ENCODE results near the gene ULK4. TPM values are rescaled to one million over a fixed set of nuclear protein-coding genes. Genes with fewer than 3 reads are reported as not detected.

Gene ULK4
- total and polyA plus RNA-seq, 2 of the 8 experiments (the other 6 are each of a cell fraction or from before 2014, with no cell fraction given) = 3.0 to 10.8 TPM

GRCh38 chr3:41482134-41482533 lies 479.8 kb downstream of the ULK4 start:
- Histone ChIP-seq H3K4ac (replicated peaks; ENCODE audit: insufficient read length, low read depth, low read length) (no peak overlapping the region), H3K27ac (ENCODE audit: low read depth, low read length) (no peak overlapping the region), H2AK5ac (ENCODE audit: low read depth, low read length) (no peak overlapping the region), H4K91ac (replicated peaks; ENCODE audit: insufficient read length, low read length) (no peak overlapping the region), H3K14ac (ENCODE audit: insufficient read length) (no peak overlapping the region), H3K79me1 (ENCODE audit: low read depth, low read length) (no peaks in the 10 kb centered on the region), H3K56ac (replicated peaks; ENCODE audit: insufficient read length, low read depth, low read length) (no peak overlapping the region), H3K23me2 (ENCODE audit: low read depth, low read length) (no peaks in the 10 kb centered on the region; the same call in 1 of the 2 replicates), H3K4me2 (ENCODE audit: insufficient read depth in 1 of 2, low read depth in 2 of 2, low read length in 2 of 2) (peak overlapping the region; percentile 36 to 43), H3K9me3 (ENCODE audit: insufficient read depth in 2 of 2, low read depth in 1 of 2, low read length in 1 of 2) (no peaks in the 10 kb centered on the region), H2BK5ac (ENCODE audit: low read depth, low read length) (no peak overlapping the region), H4K5ac (ENCODE audit: insufficient read length, low read depth, low read length) (no peak overlapping the region), H3K27me3 (replicated peaks in 1 of 4; ENCODE audit: control insufficient read depth in 3 of 4, extremely low read depth in 1 of 4, insufficient read depth in 3 of 4, low read length in 3 of 4) (no peaks in the 10 kb centered on the region), H2BK20ac (ENCODE audit: low read length) (no peak overlapping the region), H3K23ac (ENCODE audit: insufficient read length) (no peak overlapping the region), H3K9ac (replicated peaks in 1 of 4; ENCODE audit: extremely low read depth in 1 of 4, low read depth in 3 of 4, low read length in 3 of 4) (no peak overlapping the region), H2BK12ac (ENCODE audit: low read depth, low read length) (no peak overlapping the region), H3K4me3 (ENCODE audit: extremely low read depth in 1 of 4, insufficient read depth in 2 of 4, low read depth in 3 of 4, low read length in 4 of 4) (no peak overlapping the region), H2BK120ac (replicated peaks; ENCODE audit: low read depth, low read length) (peak overlapping the region; percentile 52), H3K4me1 (replicated peaks in 1 of 4; ENCODE audit: control insufficient read depth in 3 of 4, insufficient read depth in 4 of 4, low read length in 3 of 4) (peaks cover 1 to 4% (median 3%) of the 10 kb centered on the region in 4 experiments; a peak in 5 of 7 replicates), H3K36me3 (ENCODE audit: control insufficient read depth in 2 of 4, insufficient read depth in 4 of 4, low read length in 3 of 4) (no peaks in the 10 kb centered on the region), H4K20me1 (replicated peaks in 1 of 2; ENCODE audit: control insufficient read depth in 1 of 2, insufficient read depth in 2 of 2, low read length in 2 of 2) (no peaks in the 10 kb centered on the region), H2AFZ (ENCODE audit: low read length) (no peak overlapping the region), H2BK15ac (ENCODE audit: low read length) (no peak overlapping the region), H3K79me2 (ENCODE audit: control insufficient read depth in 1 of 2, insufficient read depth in 2 of 2, low read length in 2 of 2) (no peaks in the 10 kb centered on the region), H4K8ac (ENCODE audit: extremely low read depth, insufficient read depth, low read length) (no peak overlapping the region; the same call in 1 of the 2 replicates), H3K18ac (ENCODE audit: extremely low read depth, low read length) (no peak overlapping the region; the same call in 1 of the 2 replicates)
- DNase-seq (ENCODE audit: low read depth in 1 of 2, low spot score in 2 of 2) (no peak), FAIRE-seq (peak; percentile 91)
- ChIA-PET POLR2A (ENCODE audit: partially characterized antibody) (no interaction called here), CTCF (ENCODE audit: partially characterized antibody) (interaction anchor here (0.7 to 1.2 kb wide), 3 partner anchors 20 to 44 kb away, joined by 3 to 5 read pairs (median 4); no protein-coding TSS in a partner anchor)
- TF ChIP-seq ZNF274 (IDR thresholded peaks at IDR 0.05; ENCODE audit: borderline replicate concordance, extremely low read depth, low read length) (no peak), YY1 (IDR thresholded peaks at IDR 0.05; ENCODE audit: low read depth, low read length) (peak; percentile 79; the same call in 1 of the 2 replicates)
- 57% methylated on average over 2 of the region's 2 CpGs; no CpG with 5 or more reads in 1 of the 2 experiments for WGBS, 2 experiments (ENCODE audit: extremely low coverage in 1 of 2, insufficient coverage in 1 of 2, insufficient read length in 1 of 2, insufficient replicate concordance in 2 of 2, low coverage in 1 of 2, low lambda C conversion rate in 2 of 2, missing lambda C conversion rate in 1 of 2)

Measured in H1 (cell line).